Smooth muscle cell (in vitro differentiated cells): ENCODE measurements around the gene BTG4. TPM values are rescaled to one million over a fixed set of nuclear protein-coding genes. Genes with fewer than 3 reads are reported as not detected.

Experiments
- DNase-seq: peaks from one replicate; lab custom pipeline; 2025; ENCODE audit not compliant: unreplicated experiment; lab: John Stamatoyannopoulos, UW
- H2AFZ ChIP-seq: fragments of 200-600 bp; sonication (generic); 2 replicates; pipeline ENCODE4 v1.6.0; 2016; ENCODE audit warnings: antibody characterized with exemption, low read depth, mild to moderate bottlenecking
- H3F3A ChIP-seq: fragments of 200-600 bp; sonication (generic); 2 replicates; pipeline ENCODE4 v1.6.0; 2017; ENCODE audit warnings: antibody characterized with exemption, low read depth
- H3K27ac ChIP-seq: fragments of 200-600 bp; sonication (generic); 2 replicates; pipeline ENCODE4 v1.5.1; 2016; ENCODE audit warnings: low read depth, mild to moderate bottlenecking
- H3K27me3 ChIP-seq: fragments of 200-600 bp; sonication (generic); 2 replicates; pipeline ENCODE4 v1.6.1; 2016; ENCODE audit warnings: low read depth, mild to moderate bottlenecking
- H3K36me3 ChIP-seq: fragments of 200-600 bp; sonication (generic); 2 replicates; pipeline ENCODE4 v1.5.1; 2016; ENCODE audit warnings: low read depth
- H3K4me1 ChIP-seq: fragments of 200-600 bp; sonication (generic); 2 replicates; pipeline ENCODE4 v1.5.1; 2016; ENCODE audit warnings: low read depth
- H3K4me2 ChIP-seq: fragments of 200-600 bp; sonication (generic); 2 replicates; pipeline ENCODE4 v1.6.0; 2016; ENCODE audit warnings: mild to moderate bottlenecking
- H3K4me3 ChIP-seq: fragments of 200-600 bp; sonication (generic); 2 replicates; pipeline ENCODE4 v1.5.1; 2016; ENCODE audit warnings: mild to moderate bottlenecking
- H3K79me2 ChIP-seq: fragments of 200-600 bp; sonication (generic); 2 replicates; pipeline ENCODE4 v1.6.0; 2016; ENCODE audit warnings: low read depth, mild to moderate bottlenecking
- H3K9ac ChIP-seq: fragments of 200-600 bp; sonication (generic); 2 replicates; pipeline ENCODE4 v1.6.0; 2016; ENCODE audit warnings: low read depth
- H3K9me3 ChIP-seq: fragments of 200-600 bp; sonication (generic); replicated peaks from 2 replicates; pipeline ENCODE4 v1.5.1; 2016; ENCODE audit warnings: low read depth
- H4K20me1 ChIP-seq: fragments of 200-600 bp; sonication (generic); 2 replicates; pipeline ENCODE4 v1.6.0; 2016; ENCODE audit warnings: low read depth
- WGBS: methylation state at CpG from one replicate; pipeline ENCODE4 v1.1.7; 2016; ENCODE audit warnings: low lambda C conversion rate; 5-methylcytosine and 5-hydroxymethylcytosine counted together
- polyA plus RNA-seq: library from polyadenylated mRNA; unstranded; fragments of >200 nt; fragmentation: Nextera tagmentation; extraction: Ambion mirVana; gene quantifications from 2 replicates; pipeline ENCODE4 v1.2.1, GENCODE V29; 2016
- total RNA-seq: library from RNA; depleted of rRNA; stranded (reverse); fragments of >200 nt; gene quantifications from 2 replicates; pipeline ENCODE4 v1.2.3, GENCODE V29; 2014
- TF ChIP-seq, protein P1 (sequence below): fragments of 200-600 bp; sonication (generic); IDR thresholded peaks from 2 replicates; pipeline ENCODE4 v1.5.1; 2017; ENCODE audit warnings: borderline replicate concordance, mild to moderate bottlenecking, antibody characterized with exemption; ENCODE audit not compliant: insufficient read depth, poor library complexity, severe bottlenecking

Gene BTG4
- total and polyA plus RNA-seq, 2 experiments from 2014 or later, result 0.21 TPM; not detected in 1

- H3K79me2 ChIP-seq, result no peaks in the 10 kb centered on the region
- no peak overlapping the region for H3K4me3 ChIP-seq
- no peaks in the 10 kb centered on the region for H3K36me3 ChIP-seq
- H3K9me3 ChIP-seq, result no peaks in the 10 kb centered on the region
- no peaks in the 10 kb centered on the region for H3K27me3 ChIP-seq
- no peak overlapping the region for H3K4me2 ChIP-seq
- DNase-seq, result no peak
- H3K9ac ChIP-seq, result no peak overlapping the region
- H3K27ac ChIP-seq, result no peak overlapping the region
- H2AFZ ChIP-seq, result no peak overlapping the region
- WGBS, result 90% methylated on average over 16 of the region's 16 CpGs
- TF ChIP-seq, protein P1, sequence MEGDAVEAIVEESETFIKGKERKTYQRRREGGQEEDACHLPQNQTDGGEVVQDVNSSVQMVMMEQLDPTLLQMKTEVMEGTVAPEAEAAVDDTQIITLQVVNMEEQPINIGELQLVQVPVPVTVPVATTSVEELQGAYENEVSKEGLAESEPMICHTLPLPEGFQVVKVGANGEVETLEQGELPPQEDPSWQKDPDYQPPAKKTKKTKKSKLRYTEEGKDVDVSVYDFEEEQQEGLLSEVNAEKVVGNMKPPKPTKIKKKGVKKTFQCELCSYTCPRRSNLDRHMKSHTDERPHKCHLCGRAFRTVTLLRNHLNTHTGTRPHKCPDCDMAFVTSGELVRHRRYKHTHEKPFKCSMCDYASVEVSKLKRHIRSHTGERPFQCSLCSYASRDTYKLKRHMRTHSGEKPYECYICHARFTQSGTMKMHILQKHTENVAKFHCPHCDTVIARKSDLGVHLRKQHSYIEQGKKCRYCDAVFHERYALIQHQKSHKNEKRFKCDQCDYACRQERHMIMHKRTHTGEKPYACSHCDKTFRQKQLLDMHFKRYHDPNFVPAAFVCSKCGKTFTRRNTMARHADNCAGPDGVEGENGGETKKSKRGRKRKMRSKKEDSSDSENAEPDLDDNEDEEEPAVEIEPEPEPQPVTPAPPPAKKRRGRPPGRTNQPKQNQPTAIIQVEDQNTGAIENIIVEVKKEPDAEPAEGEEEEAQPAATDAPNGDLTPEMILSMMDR, result no peak
- no peaks in the 10 kb centered on the region for H4K20me1 ChIP-seq
- no peaks in the 10 kb centered on the region for H3K4me1 ChIP-seq
- H3F3A ChIP-seq, result no peaks in the 10 kb centered on the region
Observed at GRCh38 chr11:111456086-111456858, 55.9 kb downstream of the BTG4 start.

DNA sequence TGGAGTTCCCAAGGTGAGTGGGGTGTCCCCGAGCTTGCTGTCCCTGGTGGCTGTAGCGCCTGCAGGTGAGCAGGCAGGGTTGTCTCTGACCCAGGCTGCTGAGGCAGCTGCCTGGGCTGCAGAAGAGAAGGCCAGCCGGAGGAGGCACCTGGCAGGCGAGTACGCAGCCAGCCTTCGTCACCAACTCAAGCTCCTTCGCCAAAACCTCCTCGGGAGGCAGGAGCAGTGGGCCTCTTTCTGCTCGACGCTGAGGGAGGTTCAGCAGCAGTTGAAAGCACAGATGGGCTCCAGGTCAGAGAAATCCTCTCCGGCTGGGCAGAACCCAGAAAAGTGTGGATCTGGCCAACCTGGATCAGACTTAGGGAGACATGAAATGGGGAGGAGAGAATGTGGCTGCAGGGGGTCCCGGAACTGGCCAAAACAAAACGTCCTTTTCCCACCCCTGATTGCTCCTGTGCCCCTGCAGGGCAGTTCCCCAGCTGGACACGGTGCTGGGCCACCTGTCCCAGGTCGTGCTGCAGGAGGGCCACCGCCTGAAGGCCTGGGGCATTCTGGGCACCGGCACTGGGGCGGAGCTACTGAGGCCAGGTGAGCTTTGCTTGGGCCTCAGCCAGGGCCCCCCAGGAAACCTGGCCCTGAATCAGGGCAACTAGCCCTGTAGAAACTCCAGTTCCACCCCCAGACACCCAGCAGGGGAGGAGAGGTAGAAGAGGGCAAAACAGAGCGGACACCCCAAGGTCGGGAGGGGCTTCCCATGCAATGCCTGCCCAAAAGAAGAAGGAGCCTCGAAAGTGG, 56.7 kb downstream of the BTG4 start:
- DNase-seq, result no peak
- 85% methylated on average over 21 of the region's 21 CpGs for WGBS
- H3K9ac ChIP-seq, result no peak overlapping the region

GRCh38 chr11:111454561-111455192, 57.5 kb downstream of the BTG4 start:
- Histone ChIP-seq H3K27me3 (no peaks in the 10 kb centered on the region), H3K9me3 (no peaks in the 10 kb centered on the region), H3K4me2 (peak overlapping the region; percentile 76), H3K9ac (no peak overlapping the region), H3K4me3 (no peak overlapping the region), H3K4me1 (no peaks in the 10 kb centered on the region), H3K36me3 (no peaks in the 10 kb centered on the region), H4K20me1 (no peaks in the 10 kb centered on the region), H2AFZ (peak overlapping the region; percentile 81), H3F3A (no peaks in the 10 kb centered on the region), H3K79me2 (no peaks in the 10 kb centered on the region), H3K27ac (no peak overlapping the region)
- DNase-seq, result peak; percentile 45
- WGBS, result 44% methylated on average over 7 of the region's 11 CpGs
- TF ChIP-seq, protein P1, result peak; percentile 75

More for the DNA sequence above, 56.7 kb downstream of the BTG4 start:
- Histone ChIP-seq H3F3A (no peaks in the 10 kb centered on the region), H2AFZ (peak overlapping the region; percentile 81), H3K27me3 (no peaks in the 10 kb centered on the region), H3K79me2 (no peaks in the 10 kb centered on the region), H3K27ac (no peak overlapping the region), H3K9me3 (no peaks in the 10 kb centered on the region), H3K4me3 (no peak overlapping the region), H3K36me3 (no peaks in the 10 kb centered on the region), H4K20me1 (no peaks in the 10 kb centered on the region), H3K4me2 (peak overlapping the region; percentile 76), H3K4me1 (no peaks in the 10 kb centered on the region)
- TF ChIP-seq, protein P1, result no peak
